Ishikawa (cell line): ENCODE measurements around the gene SH2D4B.

Experiments
- CEBPB ChIP-seq: IDR thresholded peaks from 2 replicates; pipeline ENCODE4 v1.6.1; 2012
- CREB1 ChIP-seq: IDR thresholded peaks from 2 replicates; pipeline ENCODE4 v1.6.1; 2012; ENCODE audit warnings: low read depth
- EGR1 ChIP-seq: IDR thresholded peaks from 2 replicates; pipeline ENCODE4 v1.6.1; 2012
- EP300 ChIP-seq: IDR thresholded peaks from 2 replicates; pipeline ENCODE4 v1.6.1; 2012; ENCODE audit warnings: borderline replicate concordance
- FOXM1 ChIP-seq: IDR thresholded peaks from 2 replicates; pipeline ENCODE4 v1.6.1; 2012; ENCODE audit warnings: low read depth, borderline replicate concordance
- MAX ChIP-seq: IDR thresholded peaks from 2 replicates; pipeline ENCODE4 v1.6.1; 2012
- NFIC ChIP-seq: IDR thresholded peaks from 2 replicates; pipeline ENCODE4 v1.6.1; 2012
- RAD21 ChIP-seq: IDR thresholded peaks from 2 replicates; pipeline ENCODE4 v1.6.1; 2012; ENCODE audit warnings: low read depth
- REST ChIP-seq: IDR thresholded peaks from 2 replicates; pipeline ENCODE4 v1.6.1; 2012; ENCODE audit warnings: low read depth, mild to moderate bottlenecking
- TAF1 ChIP-seq: IDR thresholded peaks from 2 replicates; pipeline ENCODE4 v1.6.1; 2012; ENCODE audit warnings: low read depth, mild to moderate bottlenecking
- TCF12 ChIP-seq: IDR thresholded peaks from 2 replicates; pipeline ENCODE4 v1.6.1; 2012; ENCODE audit warnings: low read depth
- TEAD4 ChIP-seq: IDR thresholded peaks from 2 replicates; pipeline ENCODE4 v1.6.1; 2012
- USF1 ChIP-seq: IDR thresholded peaks from 2 replicates; pipeline ENCODE4 v1.6.1; 2012
- YY1 ChIP-seq: IDR thresholded peaks from 2 replicates; pipeline ENCODE4 v1.6.1; 2012; ENCODE audit warnings: low read depth
- ZBTB7A ChIP-seq: IDR thresholded peaks from 2 replicates; pipeline ENCODE4 v1.6.1; 2012; ENCODE audit warnings: low read depth

Gene SH2D4B

DNA sequence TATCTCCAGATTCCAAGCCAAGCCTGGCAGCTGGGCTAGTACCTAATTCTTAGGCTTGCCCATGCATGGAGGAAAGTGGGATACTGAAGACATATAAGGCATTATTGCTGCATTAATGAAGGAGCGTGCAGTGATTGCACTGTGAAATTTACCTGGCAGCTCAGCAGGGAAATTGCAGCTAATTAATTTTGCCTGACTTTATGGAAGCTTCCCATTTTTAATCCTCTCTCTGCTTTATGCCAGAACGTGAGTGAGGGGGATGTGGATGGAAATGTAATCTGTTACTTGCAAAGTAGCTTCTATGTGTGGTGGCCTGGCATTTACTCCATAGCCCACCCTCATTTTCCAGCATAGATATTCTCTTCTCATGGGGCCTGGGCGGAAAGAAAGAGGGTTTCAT, 134.9 kb downstream of the SH2D4B start:
- TF ChIP-seq CREB1: no peak
- no peak for TF ChIP-seq TEAD4
- TF ChIP-seq CEBPB: no peak
- TF ChIP-seq NFIC: no peak
- no peak for TF ChIP-seq USF1
- TF ChIP-seq RAD21: no peak
- no peak for TF ChIP-seq TAF1
- TF ChIP-seq EGR1: no peak

DNA sequence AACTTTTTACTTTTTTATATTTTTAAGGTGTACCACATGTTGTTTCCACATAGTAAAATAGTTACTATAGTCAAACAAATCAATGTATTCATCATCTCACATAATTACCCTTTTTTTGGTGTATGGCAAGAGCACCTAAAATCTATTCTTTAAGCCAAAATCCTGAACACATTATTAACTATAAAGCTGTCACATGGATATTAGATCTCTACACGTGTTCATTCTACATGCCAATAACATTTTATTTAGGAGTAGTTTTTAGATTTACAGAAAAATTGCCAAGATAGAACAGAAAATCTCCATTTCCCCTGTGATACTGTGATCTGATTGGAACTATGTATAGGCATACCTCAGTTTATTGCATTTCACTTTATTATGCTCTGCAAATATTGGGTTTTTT, 137.1 kb downstream of the SH2D4B start:
- TF ChIP-seq FOXM1 (no peak), ZBTB7A (no peak), RAD21 (no peak), REST (no peak), YY1 (no peak), TCF12 (no peak)

DNA sequence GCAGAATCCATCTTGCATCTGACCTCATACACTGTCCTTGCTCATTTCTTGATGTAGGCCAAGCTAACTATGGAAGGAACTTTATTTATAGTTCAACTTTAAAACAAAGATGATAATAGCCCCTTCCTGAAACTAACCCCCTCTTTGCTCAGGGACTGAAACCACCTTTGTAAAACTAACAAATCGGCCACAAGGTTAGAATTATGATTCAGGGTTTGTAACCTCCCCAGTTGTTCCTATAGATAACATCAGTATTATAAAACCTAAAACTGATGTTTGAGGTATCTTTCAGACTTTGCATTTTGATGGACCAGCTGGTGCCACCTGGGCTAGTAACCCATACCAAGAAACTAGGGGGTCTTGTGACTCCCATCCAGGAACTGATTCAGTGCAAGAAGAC, 143.4 kb downstream of the SH2D4B start:
- TF ChIP-seq FOXM1 (no peak), TEAD4 (no peak), TCF12 (no peak), NFIC (no peak), RAD21 (no peak), EGR1 (no peak), REST (no peak), YY1 (no peak), USF1 (no peak), ZBTB7A (no peak), CEBPB (no peak), CREB1 (no peak), EP300 (no peak), MAX (no peak), TAF1 (no peak)

- TF ChIP-seq USF1 (peak; percentile 94), CREB1 (no peak), TCF12 (no peak), MAX (no peak), CEBPB (no peak), YY1 (peak; percentile 76)
Observed at GRCh38 chr10:80684259-80684658, 146.6 kb downstream of the SH2D4B start.

GRCh38 chr10:80685355-80685754, 147.7 kb downstream of the SH2D4B start:
- TF ChIP-seq USF1: no peak
- no peak for TF ChIP-seq TAF1
- TF ChIP-seq TEAD4: no peak
- TF ChIP-seq YY1: no peak
- TF ChIP-seq EGR1: no peak
- no peak for TF ChIP-seq FOXM1

GRCh38 chr10:80686734-80687475, 149.2 kb downstream of the SH2D4B start:
- TF ChIP-seq EGR1: no peak
- no peak for TF ChIP-seq EP300
- no peak for TF ChIP-seq RAD21
- TF ChIP-seq TAF1: no peak
- no peak for TF ChIP-seq NFIC
- TF ChIP-seq YY1: no peak
- TF ChIP-seq CREB1: no peak
- no peak for TF ChIP-seq TCF12
- no peak for TF ChIP-seq USF1
- no peak for TF ChIP-seq FOXM1
- no peak for TF ChIP-seq CEBPB
- TF ChIP-seq ZBTB7A: no peak
- no peak for TF ChIP-seq REST
- TF ChIP-seq TEAD4: no peak
